ENCODE data around the gene PARVB. TPM values are rescaled to one million over a fixed set of nuclear protein-coding genes. Genes with fewer than 3 reads are reported as not detected.
"Not testable (repeated sequence)": the region's sequence is repeated elsewhere in the genome, so short reads cannot be mapped to it uniquely, and the experiment has no call there.

Gene PARVB
- polyA plus RNA-seq, 3 donors = 20.8 to 24.2 (median 23.5) TPM

GRCh38 chr22:44049486-44050231 is 25.6 kb downstream of the PARVB start:
- DNase-seq (ENCODE audit: low read depth in 3 of 3, low spot score in 2 of 3) = no peak

- no peak for DNase-seq (ENCODE audit: low read depth in 3 of 3, low spot score in 2 of 3)
Observed at GRCh38 chr22:44050766-44051355, 26.8 kb downstream of the PARVB start.

- no peak for DNase-seq (ENCODE audit: low read depth in 3 of 3, low spot score in 2 of 3)
Observed at GRCh38 chr22:44051358-44051757, 27.3 kb downstream of the PARVB start.

GRCh38 chr22:44051961-44052360 is 27.9 kb downstream of the PARVB start:
- DNase-seq (ENCODE audit: low read depth in 3 of 3, low spot score in 2 of 3) = no peak

- DNase-seq (ENCODE audit: low read depth in 3 of 3, low spot score in 2 of 3) = no peak
Observed at GRCh38 chr22:44055805-44056204, 31.7 kb downstream of the PARVB start.

- DNase-seq (ENCODE audit: low read depth in 3 of 3, low spot score in 2 of 3) = not testable (repeated sequence)
Observed at GRCh38 chr22:44056649-44057048, 32.5 kb downstream of the PARVB start.

GRCh38 chr22:44057401-44057987 is 33.4 kb downstream of the PARVB start:
- no peak for DNase-seq (ENCODE audit: low read depth in 3 of 3, low spot score in 2 of 3)

GRCh38 chr22:44063462-44064371 is 39.6 kb downstream of the PARVB start:
- no peak for DNase-seq (ENCODE audit: low read depth in 3 of 3, low spot score in 2 of 3)

GRCh38 chr22:44067033-44067432 is 42.9 kb downstream of the PARVB start:
- DNase-seq (ENCODE audit: low read depth in 3 of 3, low spot score in 2 of 3) = no peak

- no peak for DNase-seq (ENCODE audit: low read depth in 3 of 3, low spot score in 2 of 3)
Observed at GRCh38 chr22:44067901-44068300, 43.8 kb downstream of the PARVB start.

GRCh38 chr22:44068422-44069191 is 44.5 kb downstream of the PARVB start:
- no peak for DNase-seq (ENCODE audit: low read depth in 3 of 3, low spot score in 2 of 3)

GRCh38 chr22:44070029-44070428 is 45.9 kb downstream of the PARVB start:
- no peak for DNase-seq (ENCODE audit: low read depth in 3 of 3, low spot score in 2 of 3)

- DNase-seq (ENCODE audit: low read depth in 3 of 3, low spot score in 2 of 3) = no peak
Observed at GRCh38 chr22:44071781-44072326, 47.8 kb downstream of the PARVB start.

- DNase-seq (ENCODE audit: low read depth in 3 of 3, low spot score in 2 of 3) = peak; percentile 38 to 68 (median 45)
Observed at GRCh38 chr22:44074337-44074984, 50.4 kb downstream of the PARVB start.

- no peak for DNase-seq (ENCODE audit: low read depth in 3 of 3, low spot score in 2 of 3)
Observed at GRCh38 chr22:44075022-44075421, 50.9 kb downstream of the PARVB start.

GRCh38 chr22:44075670-44076069 is 51.6 kb downstream of the PARVB start:
- no peak for DNase-seq (ENCODE audit: low read depth in 3 of 3, low spot score in 2 of 3)

GRCh38 chr22:44076825-44077224 is 52.7 kb downstream of the PARVB start:
- DNase-seq (ENCODE audit: low read depth in 3 of 3, low spot score in 2 of 3) = no peak

GRCh38 chr22:44080936-44081861 is 57.1 kb downstream of the PARVB start:
- DNase-seq (ENCODE audit: low read depth in 3 of 3, low spot score in 2 of 3) = peak; percentile 58 to 72 (median 59)
